Upper lobe of right lung (tissue), 1 donor: ENCODE measurements around the gene EBI3. TPM values are rescaled to one million over a fixed set of nuclear protein-coding genes. Genes with fewer than 3 reads are reported as not detected.
"Not testable (repeated sequence)": the region's sequence is repeated elsewhere in the genome, so short reads cannot be mapped to it uniquely, and the experiment has no call there.

Experiments
- ATAC-seq: fragments of 200-7000 bp; cut with Tn5 transposase; one replicate; pipeline ENCODE4 v1.9.1; 2020; ENCODE audit warnings: mild to moderate bottlenecking, moderate library complexity
- DNase-seq: peaks from one replicate; pipeline ENCODE4 v3.0.0-alpha.2; 2020
- H3K27ac ChIP-seq: fragments of 200-600 bp; one replicate; pipeline ENCODE4 v1.8.0; 2022
- H3K27me3 ChIP-seq: fragments of 200-600 bp; one replicate; pipeline ENCODE4 v1.8.0; 2022; ENCODE audit warnings: mild to moderate bottlenecking
- H3K36me3 ChIP-seq: fragments of 200-600 bp; one replicate; pipeline ENCODE4 v1.8.0; 2022
- H3K4me1 ChIP-seq: fragments of 200-600 bp; one replicate; pipeline ENCODE4 v1.8.0; 2022
- H3K4me3 ChIP-seq: fragments of 200-600 bp; one replicate; pipeline ENCODE4 v1.8.0; 2022; ENCODE audit warnings: mild to moderate bottlenecking
- H3K9me3 ChIP-seq: fragments of 200-600 bp; one replicate; pipeline ENCODE4 v1.8.0; 2022
- intact Hi-C: fragments of 100-400 bp; cut with DNase I; formaldehyde crosslinking; loops from one replicate; pipeline ENCODE4 v1.11.0; 2022
- total RNA-seq: library from RNA; stranded (reverse); fragmentation: NEBNext Ultra II Directional; extraction: Animal tissue kit (Norgen Biotek cat#: 25700); gene quantifications from one replicate; pipeline ENCODE4 v1.2.1, GENCODE V29; 2021
- TF ChIP-seq, protein P1 (sequence below): fragments of 200-600 bp; IDR thresholded peaks from one replicate; pipeline ENCODE4 v1.8.0; 2022; ENCODE audit warnings: antibody characterized with exemption
- donor health status: DM: no; HTN: yes; CAD: no; lungs with severe emphysema.

The EBI3 gene
- total RNA-seq, 1 donor from 2014 or later, result 2.0 TPM

- H3K9me3 ChIP-seq, result no peaks in the 10 kb centered on the region
- H3K27me3 ChIP-seq, result peaks cover 38% of the 10 kb centered on the region
- DNase-seq, result no peak
- TF ChIP-seq, protein P1, sequence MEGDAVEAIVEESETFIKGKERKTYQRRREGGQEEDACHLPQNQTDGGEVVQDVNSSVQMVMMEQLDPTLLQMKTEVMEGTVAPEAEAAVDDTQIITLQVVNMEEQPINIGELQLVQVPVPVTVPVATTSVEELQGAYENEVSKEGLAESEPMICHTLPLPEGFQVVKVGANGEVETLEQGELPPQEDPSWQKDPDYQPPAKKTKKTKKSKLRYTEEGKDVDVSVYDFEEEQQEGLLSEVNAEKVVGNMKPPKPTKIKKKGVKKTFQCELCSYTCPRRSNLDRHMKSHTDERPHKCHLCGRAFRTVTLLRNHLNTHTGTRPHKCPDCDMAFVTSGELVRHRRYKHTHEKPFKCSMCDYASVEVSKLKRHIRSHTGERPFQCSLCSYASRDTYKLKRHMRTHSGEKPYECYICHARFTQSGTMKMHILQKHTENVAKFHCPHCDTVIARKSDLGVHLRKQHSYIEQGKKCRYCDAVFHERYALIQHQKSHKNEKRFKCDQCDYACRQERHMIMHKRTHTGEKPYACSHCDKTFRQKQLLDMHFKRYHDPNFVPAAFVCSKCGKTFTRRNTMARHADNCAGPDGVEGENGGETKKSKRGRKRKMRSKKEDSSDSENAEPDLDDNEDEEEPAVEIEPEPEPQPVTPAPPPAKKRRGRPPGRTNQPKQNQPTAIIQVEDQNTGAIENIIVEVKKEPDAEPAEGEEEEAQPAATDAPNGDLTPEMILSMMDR, result no peak
- no peak for ATAC-seq
- no peaks in the 10 kb centered on the region for H3K36me3 ChIP-seq
- H3K4me3 ChIP-seq, result no peak overlapping the region
- peaks cover under 1% of the 10 kb centered on the region for H3K4me1 ChIP-seq
- intact Hi-C loops, result no loop called here
- no peak overlapping the region for H3K27ac ChIP-seq
These were observed 5.0 kb downstream of the EBI3 start for GRCh38 chr19:4234142-4234861.

DNA sequence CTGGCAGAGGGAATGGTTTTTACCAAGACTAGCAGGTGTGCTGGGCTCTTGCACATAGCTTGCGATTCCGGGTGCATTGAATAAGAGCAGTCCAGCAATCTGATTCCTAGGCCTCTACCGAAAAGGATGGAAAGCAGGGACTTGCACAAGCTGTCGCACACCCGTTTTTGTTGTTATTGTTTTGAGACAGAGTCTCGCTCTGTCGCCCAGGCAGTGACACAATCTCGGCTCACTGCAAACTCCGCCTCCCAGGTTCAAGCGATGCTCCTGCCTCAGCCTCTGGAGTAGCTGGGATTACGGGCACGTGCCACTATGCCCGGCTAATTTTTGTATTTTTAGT lies 5.5 kb downstream of the EBI3 start:
- Histone ChIP-seq H3K27ac (no peak overlapping the region), H3K27me3 (peaks cover 33% of the 10 kb centered on the region), H3K4me1 (no peaks in the 10 kb centered on the region), H3K4me3 (no peak overlapping the region), H3K9me3 (no peaks in the 10 kb centered on the region), H3K36me3 (no peaks in the 10 kb centered on the region)
- intact Hi-C loops, result no loop called here
- TF ChIP-seq, protein P1, result no peak
- ATAC-seq (no peak), DNase-seq (no peak)

GRCh38 chr19:4237510-4237909 lies 8.2 kb downstream of the EBI3 start:
- H3K4me3 ChIP-seq, H3K36me3 ChIP-seq, DNase-seq, H3K27ac ChIP-seq, H3K4me1 ChIP-seq, ATAC-seq, intact Hi-C loops, H3K9me3 ChIP-seq: not testable (repeated sequence)
- peaks cover 18% of the 10 kb centered on the region for H3K27me3 ChIP-seq

DNA sequence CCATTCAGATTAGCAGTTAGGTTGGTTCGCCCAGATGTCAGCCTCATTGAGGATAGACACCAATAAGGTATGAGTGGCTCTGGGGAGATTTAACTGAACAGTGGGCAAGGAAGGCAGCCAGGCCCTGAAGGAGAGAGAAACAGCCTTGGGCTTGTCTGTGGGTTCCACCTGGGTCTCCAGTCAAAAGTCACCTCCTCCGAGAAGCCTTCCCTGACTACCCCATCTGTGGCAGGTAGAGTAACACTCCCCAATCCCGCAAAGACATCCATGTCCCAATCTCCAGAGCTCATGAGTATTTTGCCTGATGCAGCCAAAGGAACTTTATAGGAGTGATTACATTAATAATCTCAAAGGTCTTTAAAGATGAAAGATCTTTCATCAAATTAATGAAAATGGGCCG lies 9.5 kb downstream of the EBI3 start:
- Histone ChIP-seq H3K9me3 (peaks cover 7% of the 10 kb centered on the region), H3K4me1 (no peaks in the 10 kb centered on the region), H3K36me3 (no peaks in the 10 kb centered on the region), H3K27me3 (peaks cover 7% of the 10 kb centered on the region), H3K4me3 (no peak overlapping the region), H3K27ac (no peak overlapping the region)
- TF ChIP-seq, protein P1, result no peak
- intact Hi-C loops, result no loop called here
- no peak for ATAC-seq
- no peak for DNase-seq

DNA sequence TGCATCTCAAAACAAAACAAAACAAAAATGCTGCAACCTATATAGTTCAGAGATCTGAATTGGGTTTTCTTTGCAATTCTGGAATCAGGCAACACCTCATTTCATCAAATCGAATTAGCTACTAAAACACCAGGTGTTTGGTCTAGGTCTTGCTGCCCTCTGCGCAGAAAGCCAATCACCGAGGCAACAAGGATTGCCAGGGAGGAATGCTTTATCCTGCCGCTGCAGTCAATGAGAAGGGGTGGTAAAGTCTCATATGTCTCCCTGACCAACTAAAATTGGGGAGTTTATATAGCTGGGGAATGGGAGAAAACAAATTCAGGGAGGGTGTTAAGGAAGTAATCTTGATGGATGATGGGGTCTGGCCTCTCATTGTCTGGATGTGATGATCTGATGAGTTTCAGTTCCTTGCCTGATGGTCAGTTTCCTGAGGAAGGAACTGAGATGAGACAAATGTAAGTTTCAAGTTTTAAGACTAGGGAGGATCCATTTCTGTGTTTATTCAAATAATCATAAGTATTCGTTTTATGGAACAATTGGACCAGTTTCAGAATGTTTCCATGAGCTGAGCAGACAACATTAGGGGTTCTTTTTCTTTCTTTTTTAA lies 12.6 kb downstream of the EBI3 start:
- Histone ChIP-seq H3K9me3 (peaks cover 7% of the 10 kb centered on the region), H3K36me3 (no peaks in the 10 kb centered on the region), H3K4me1 (peaks cover 6% of the 10 kb centered on the region), H3K27me3 (peaks cover 6% of the 10 kb centered on the region), H3K27ac (no peak overlapping the region), H3K4me3 (no peak overlapping the region)
- ATAC-seq (no peak), DNase-seq (no peak)
- intact Hi-C loops, result no loop called here
- TF ChIP-seq, protein P1, result no peak

GRCh38 chr19:4245938-4246337 lies 16.6 kb downstream of the EBI3 start:
- Histone ChIP-seq H3K4me1 (peaks cover 11% of the 10 kb centered on the region), H3K36me3 (peaks cover 24% of the 10 kb centered on the region)
- DNase-seq, H3K4me3 ChIP-seq, intact Hi-C loops, H3K27me3 ChIP-seq, H3K9me3 ChIP-seq, ATAC-seq, H3K27ac ChIP-seq: not testable (repeated sequence)
